Measurements from ENCODE around the gene GABRG3.

Gene GABRG3

DNA sequence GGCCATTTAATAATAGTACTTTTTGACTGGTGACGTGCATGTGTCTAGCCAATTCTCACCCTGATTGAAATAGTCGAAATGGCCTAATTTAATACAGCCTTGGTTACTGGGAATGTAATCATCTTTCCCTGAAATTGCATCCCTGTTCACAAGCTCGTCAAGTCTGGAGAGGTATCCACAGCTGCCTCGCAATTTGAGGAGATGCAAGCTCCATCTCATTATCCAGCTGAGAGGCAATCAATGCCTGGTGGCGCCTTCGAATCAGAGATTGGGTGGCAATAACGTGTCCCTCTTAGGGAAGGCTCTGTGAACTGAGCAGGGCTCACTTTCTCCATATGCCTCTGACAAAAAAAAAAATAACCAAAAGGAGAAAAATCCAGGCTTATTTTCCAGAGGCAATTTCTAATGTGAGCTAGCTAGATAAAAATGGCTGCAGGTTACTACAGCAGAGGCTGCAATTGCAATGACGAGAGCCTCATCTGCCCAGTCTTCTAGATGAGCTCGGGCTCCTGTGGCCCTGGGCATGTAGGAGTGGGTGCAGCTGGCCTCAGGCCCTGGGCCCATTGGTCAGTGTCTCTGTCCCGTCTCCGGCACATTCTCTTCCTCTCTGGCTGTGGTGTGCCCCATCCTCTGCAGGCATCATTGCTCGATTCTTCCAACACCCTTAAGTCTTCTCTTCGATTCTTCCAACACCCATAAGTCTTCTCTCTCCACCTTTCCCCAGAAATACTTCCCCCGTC lies 487.5 kb downstream of the GABRG3 start:
- H3K4me3 ChIP-seq (ENCODE audit: low read depth, low read length): no peak overlapping the region
- TF ChIP-seq, protein P1, sequence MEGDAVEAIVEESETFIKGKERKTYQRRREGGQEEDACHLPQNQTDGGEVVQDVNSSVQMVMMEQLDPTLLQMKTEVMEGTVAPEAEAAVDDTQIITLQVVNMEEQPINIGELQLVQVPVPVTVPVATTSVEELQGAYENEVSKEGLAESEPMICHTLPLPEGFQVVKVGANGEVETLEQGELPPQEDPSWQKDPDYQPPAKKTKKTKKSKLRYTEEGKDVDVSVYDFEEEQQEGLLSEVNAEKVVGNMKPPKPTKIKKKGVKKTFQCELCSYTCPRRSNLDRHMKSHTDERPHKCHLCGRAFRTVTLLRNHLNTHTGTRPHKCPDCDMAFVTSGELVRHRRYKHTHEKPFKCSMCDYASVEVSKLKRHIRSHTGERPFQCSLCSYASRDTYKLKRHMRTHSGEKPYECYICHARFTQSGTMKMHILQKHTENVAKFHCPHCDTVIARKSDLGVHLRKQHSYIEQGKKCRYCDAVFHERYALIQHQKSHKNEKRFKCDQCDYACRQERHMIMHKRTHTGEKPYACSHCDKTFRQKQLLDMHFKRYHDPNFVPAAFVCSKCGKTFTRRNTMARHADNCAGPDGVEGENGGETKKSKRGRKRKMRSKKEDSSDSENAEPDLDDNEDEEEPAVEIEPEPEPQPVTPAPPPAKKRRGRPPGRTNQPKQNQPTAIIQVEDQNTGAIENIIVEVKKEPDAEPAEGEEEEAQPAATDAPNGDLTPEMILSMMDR (IDR thresholded peaks at IDR 0.05; ENCODE audit: insufficient read depth, low read depth, low read length, missing control alignments): no peak
- DNase-seq (ENCODE audit: low read depth): no peak

DNA sequence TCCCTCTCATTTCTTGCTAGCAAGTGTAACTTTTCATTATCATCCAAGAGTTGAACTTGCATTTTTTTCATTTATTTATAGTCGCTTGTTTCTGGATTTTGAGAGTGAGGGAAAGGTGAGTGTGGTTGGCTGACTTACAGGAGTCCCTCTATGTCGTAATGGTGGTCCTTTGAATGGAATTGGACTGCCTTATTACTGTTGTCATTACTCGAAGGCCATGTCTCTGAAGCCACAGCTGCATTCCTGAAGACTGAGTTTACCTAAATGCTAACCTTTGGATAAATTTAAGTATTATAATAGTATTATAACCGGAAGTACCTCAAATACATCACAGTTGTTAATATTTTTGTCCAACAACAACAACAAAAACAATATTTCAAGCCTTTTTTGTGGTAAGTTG lies 488.9 kb downstream of the GABRG3 start:
- TF ChIP-seq, protein P1 (IDR thresholded peaks at IDR 0.05; ENCODE audit: insufficient read depth, low read depth, low read length, missing control alignments): no peak
- H3K4me3 ChIP-seq (ENCODE audit: low read depth, low read length): no peak overlapping the region
- no peak for DNase-seq (ENCODE audit: low read depth)

DNA sequence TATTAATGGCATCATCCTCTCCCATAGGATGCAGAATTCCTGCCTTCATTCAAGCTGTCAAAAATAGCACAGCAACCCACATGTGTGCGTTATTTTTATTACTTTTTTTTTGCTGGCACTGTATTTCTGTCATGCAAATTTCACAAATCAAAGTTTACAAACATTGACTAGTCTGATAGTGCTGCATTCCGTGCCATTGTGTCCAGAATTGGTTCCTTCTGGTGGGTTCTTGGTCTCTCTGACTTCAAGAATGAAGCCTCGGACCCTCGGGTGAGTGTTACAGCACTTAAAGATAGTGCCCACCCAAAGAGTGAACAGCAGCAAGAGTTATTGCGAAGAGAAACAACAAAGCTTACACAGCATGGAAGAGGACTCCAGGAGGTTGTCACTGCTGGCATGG lies 490.2 kb downstream of the GABRG3 start:
- TF ChIP-seq, protein P1 (IDR thresholded peaks at IDR 0.05; ENCODE audit: insufficient read depth, low read depth, low read length, missing control alignments): no peak
- no peak overlapping the region for H3K4me3 ChIP-seq (ENCODE audit: low read depth, low read length)
- DNase-seq (ENCODE audit: low read depth): no peak

DNA sequence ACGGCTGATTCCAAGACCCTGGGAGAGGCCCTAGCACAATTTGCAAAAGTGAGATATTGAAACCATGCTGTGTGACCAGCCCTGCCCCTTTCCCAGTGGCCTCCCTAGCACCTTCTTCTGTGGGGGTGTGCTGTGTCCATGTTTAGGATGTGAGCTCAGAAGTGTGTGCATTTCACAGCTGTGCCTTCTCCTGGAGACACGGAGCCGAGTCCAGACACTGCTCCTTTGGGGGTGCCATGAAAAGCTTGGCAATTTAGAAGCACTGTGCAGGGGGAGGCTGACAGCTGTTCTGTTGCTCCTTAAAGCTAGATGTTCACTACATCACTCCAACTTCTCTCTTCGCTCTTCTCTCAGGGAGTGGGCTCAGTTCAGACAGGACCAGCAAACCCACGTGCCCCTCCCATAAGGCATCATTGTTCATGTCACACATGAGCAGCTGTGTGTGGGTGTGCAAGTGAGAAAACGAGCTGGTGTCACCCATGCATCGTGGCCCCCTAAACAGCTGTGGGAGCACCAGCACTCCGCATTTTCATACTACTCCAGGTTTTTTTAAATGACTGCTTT lies 492.6 kb downstream of the GABRG3 start:
- DNase-seq (ENCODE audit: low read depth): no peak
- no peak overlapping the region for H3K4me3 ChIP-seq (ENCODE audit: low read depth, low read length)
- TF ChIP-seq, protein P1 (IDR thresholded peaks at IDR 0.05; ENCODE audit: insufficient read depth, low read depth, low read length, missing control alignments): no peak

DNA sequence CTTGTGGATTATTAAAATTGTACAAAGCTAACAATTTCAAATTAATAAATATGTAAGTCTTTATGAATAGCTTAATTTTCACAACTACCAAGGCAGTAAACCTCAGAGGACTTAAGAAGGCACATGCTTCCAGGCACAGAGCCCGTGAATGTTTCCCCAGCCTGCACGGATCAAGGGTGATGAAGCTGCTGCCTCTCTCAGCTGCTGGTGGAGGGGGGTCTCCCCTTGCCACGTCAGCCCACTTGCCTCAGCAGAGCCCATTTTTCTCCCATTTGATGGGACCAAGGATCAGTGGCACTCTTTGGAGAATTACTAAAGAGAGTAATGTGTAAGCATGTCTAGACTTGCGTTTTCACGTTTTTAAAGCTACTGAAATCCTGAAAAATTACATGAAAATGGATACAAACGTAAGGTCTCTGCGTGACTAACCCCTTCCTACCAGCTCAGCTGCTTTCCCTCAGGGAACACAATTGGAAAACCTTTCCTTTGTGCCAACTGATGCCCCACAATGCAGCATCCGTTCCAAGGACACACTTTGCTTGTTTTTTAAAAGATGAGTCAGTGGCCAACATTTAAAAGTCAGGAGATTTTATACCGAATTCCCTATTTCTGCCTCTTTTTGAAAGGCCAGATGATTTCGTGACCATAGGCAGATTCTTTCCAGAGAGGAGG lies 494.1 kb downstream of the GABRG3 start:
- DNase-seq (ENCODE audit: low read depth): no peak
- H3K4me3 ChIP-seq (ENCODE audit: low read depth, low read length): no peak overlapping the region
- TF ChIP-seq, protein P1 (IDR thresholded peaks at IDR 0.05; ENCODE audit: insufficient read depth, low read depth, low read length, missing control alignments): no peak

DNA sequence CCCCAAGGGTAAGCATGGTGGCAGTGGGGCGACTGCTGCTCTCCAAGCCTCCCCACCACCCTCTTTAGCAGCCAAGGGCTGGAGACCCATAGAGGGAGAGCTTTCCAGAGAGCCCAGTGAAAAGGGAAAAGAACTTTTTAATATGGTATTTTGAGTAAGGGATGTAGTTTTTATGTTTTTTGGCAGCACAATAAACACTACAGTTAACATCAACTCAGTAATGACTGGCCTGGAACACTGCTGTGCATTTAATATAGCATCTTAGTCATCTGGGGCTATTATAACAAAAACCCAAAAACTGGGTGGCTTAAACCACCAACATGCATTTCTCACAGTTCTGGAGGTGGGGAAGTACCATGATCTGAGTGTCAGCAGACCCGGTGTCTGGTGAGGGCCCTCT lies 495.8 kb downstream of the GABRG3 start:
- H3K4me3 ChIP-seq (ENCODE audit: low read depth, low read length): no peak overlapping the region

More for the DNA sequence above, 495.8 kb downstream of the GABRG3 start:
- no peak for DNase-seq (ENCODE audit: low read depth)
- TF ChIP-seq, protein P1 (IDR thresholded peaks at IDR 0.05; ENCODE audit: insufficient read depth, low read depth, low read length, missing control alignments): no peak

Data from GM12865 (cell line).